Measurements from ENCODE around the gene OR52E6. TPM values are rescaled to one million over a fixed set of nuclear protein-coding genes. Genes with fewer than 3 reads are reported as not detected.

The OR52E6 gene
- polyA plus RNA-seq (2013): not detected in 2 replicates

- whole genome bisulfite sequencing (ENCODE audit: extremely low coverage, insufficient coverage, insufficient read length): no CpG with 5 or more reads among the region's 1 CpG
- Histone ChIP-seq H3K4me1 (ENCODE audit: control insufficient read depth in 1 of 2, insufficient read depth in 2 of 2, low read length in 2 of 2) (no peaks in the 10 kb centered on the region), H2AFZ (ENCODE audit: insufficient read depth, low read length, poor library complexity) (no peak within 1 kb of the TSS), H3K4ac (ENCODE audit: low read depth, low read length) (no peak within 1 kb of the TSS), H3K27ac (ENCODE audit: low read depth, low read length) (no peak within 1 kb of the TSS), H4K8ac (ENCODE audit: low read depth, low read length) (no peak within 1 kb of the TSS), H2BK12ac (ENCODE audit: low read length) (no peak within 1 kb of the TSS), H3K4me2 (ENCODE audit: low read length) (no peak within 1 kb of the TSS), H3K27me3 (ENCODE audit: insufficient read depth, low read length) (no peaks in the 10 kb centered on the region), H3K14ac (ENCODE audit: low read length) (no peak within 1 kb of the TSS), H3K79me1 (ENCODE audit: low read length) (no peaks in the 10 kb centered on the region), H4K12ac (ENCODE audit: low read depth, low read length) (no peak within 1 kb of the TSS), H3K9me3 (ENCODE audit: insufficient read depth, low read depth, low read length) (no peaks in the 10 kb centered on the region), H3K23ac (ENCODE audit: low read length) (no peak within 1 kb of the TSS), H2AK5ac (ENCODE audit: low read length) (no peak within 1 kb of the TSS), H3K4me3 (ENCODE audit: low read depth, low read length) (no peak within 1 kb of the TSS), H2BK120ac (ENCODE audit: insufficient read depth, low read length, poor library complexity) (no peak within 1 kb of the TSS), H4K91ac (ENCODE audit: low read depth, low read length) (no peak within 1 kb of the TSS), H3K18ac (ENCODE audit: low read length) (no peak within 1 kb of the TSS), H3K9ac (ENCODE audit: low read length) (peak within 1 kb of the TSS; percentile 40), H3K36me3 (ENCODE audit: control insufficient read depth in 1 of 2, insufficient read depth in 2 of 2, low read length in 2 of 2) (no peaks in the 10 kb centered on the region), H3K79me2 (ENCODE audit: control insufficient read depth, insufficient read depth, low read length, poor library complexity) (no peaks in the 10 kb centered on the region), H2BK5ac (ENCODE audit: low read depth, low read length, poor library complexity) (no peak within 1 kb of the TSS)
- no peak for DNase-seq
These were observed at the start of gene OR52E6 for GRCh38 chr11:5841797-5842196. Gene OR52E6, minus strand, starts transcription at chr11:5841897. Its CDS starts 0 bp downstream, at chr11:5841897.

DNA sequence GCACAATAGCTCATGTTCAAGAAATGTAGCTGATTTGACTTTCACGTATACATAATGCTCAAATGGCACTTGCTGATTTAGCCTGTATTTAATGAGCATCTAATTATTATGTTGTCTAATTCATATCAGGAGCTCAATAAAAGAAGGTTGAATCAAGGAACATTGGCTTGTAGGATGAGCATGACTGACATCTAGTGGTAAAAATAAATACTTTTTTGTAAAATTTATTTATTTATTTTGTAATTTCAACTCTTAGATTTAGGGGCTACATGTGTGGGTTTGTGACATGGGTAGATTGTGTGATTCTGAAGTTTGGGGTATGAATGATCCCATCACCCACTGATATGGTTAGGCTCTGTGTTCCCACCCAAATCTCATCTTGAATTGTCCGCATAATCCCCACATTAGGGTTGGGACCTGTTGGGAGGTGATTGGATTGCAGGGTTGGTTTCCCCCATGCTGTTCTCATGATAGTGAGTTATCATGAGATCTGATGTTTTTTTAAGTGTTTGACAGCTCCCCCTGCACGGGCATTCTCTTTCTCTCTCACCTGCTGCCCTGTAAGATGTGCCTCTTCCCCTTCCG lies 49.6 kb upstream of the OR52E6 start:
- no peak overlapping the region for H3K18ac ChIP-seq (ENCODE audit: low read length)
- H2BK5ac ChIP-seq (ENCODE audit: low read depth, low read length, poor library complexity): no peak overlapping the region
- no peak overlapping the region for H3K4ac ChIP-seq (ENCODE audit: low read depth, low read length)
- no peak overlapping the region for H2BK12ac ChIP-seq (ENCODE audit: low read length)
- DNase-seq: peak in 1 of 2 donors; percentile 40
- H2AK5ac ChIP-seq (ENCODE audit: low read length): no peak overlapping the region
- no peak overlapping the region for H2BK120ac ChIP-seq (ENCODE audit: insufficient read depth, low read length, poor library complexity)
- H3K79me2 ChIP-seq (ENCODE audit: control insufficient read depth, insufficient read depth, low read length, poor library complexity): no peaks in the 10 kb centered on the region
- H3K4me3 ChIP-seq (ENCODE audit: low read depth, low read length): no peak overlapping the region
- no peaks in the 10 kb centered on the region for H3K79me1 ChIP-seq (ENCODE audit: low read length)
- H4K12ac ChIP-seq (ENCODE audit: low read depth, low read length): no peak overlapping the region
- no peaks in the 10 kb centered on the region for H3K36me3 ChIP-seq (ENCODE audit: control insufficient read depth in 1 of 2, insufficient read depth in 2 of 2, low read length in 2 of 2)
- H3K14ac ChIP-seq (ENCODE audit: low read length): no peak overlapping the region
- H3K4me1 ChIP-seq (ENCODE audit: control insufficient read depth in 1 of 2, insufficient read depth in 2 of 2, low read length in 2 of 2): no peaks in the 10 kb centered on the region
- no CpG with 5 or more reads among the region's 4 CpGs for WGBS (ENCODE audit: extremely low coverage, insufficient coverage, insufficient read length)
- H4K8ac ChIP-seq (ENCODE audit: low read depth, low read length): no peak overlapping the region
- H3K27ac ChIP-seq (ENCODE audit: low read depth, low read length): no peak overlapping the region
- H3K23ac ChIP-seq (ENCODE audit: low read length): no peak overlapping the region
- H3K4me2 ChIP-seq (ENCODE audit: low read length): no peak overlapping the region
- H3K27me3 ChIP-seq (ENCODE audit: insufficient read depth, low read length): no peaks in the 10 kb centered on the region
- no peak overlapping the region for H3K9ac ChIP-seq (ENCODE audit: low read length)
- no peak overlapping the region for H4K91ac ChIP-seq (ENCODE audit: low read depth, low read length)
- no peak overlapping the region for H2AFZ ChIP-seq (ENCODE audit: insufficient read depth, low read length, poor library complexity)
- H3K9me3 ChIP-seq (ENCODE audit: insufficient read depth, low read depth, low read length): no peaks in the 10 kb centered on the region

DNA sequence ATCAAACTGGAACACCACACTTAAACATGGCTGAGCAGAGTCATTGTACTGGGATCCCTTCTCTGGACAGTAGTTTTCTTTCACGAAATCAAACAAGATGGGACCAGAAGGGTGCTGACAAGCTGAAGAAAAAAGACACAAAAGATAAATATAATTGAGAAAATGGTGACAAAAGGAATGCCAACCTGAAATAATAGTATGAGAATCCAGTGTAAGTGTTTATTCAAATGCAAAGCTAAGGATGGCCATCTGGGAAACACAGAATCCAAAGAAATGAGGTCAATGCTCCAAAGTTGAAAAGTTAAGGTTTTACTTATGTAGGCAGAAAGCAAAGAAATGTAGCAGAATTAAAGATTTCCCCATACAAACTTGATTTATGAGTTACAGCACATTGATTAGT lies 46.0 kb upstream of the OR52E6 start:
- Histone ChIP-seq H2BK12ac (ENCODE audit: low read length) (no peak overlapping the region), H4K12ac (ENCODE audit: low read depth, low read length) (no peak overlapping the region), H4K91ac (ENCODE audit: low read depth, low read length) (no peak overlapping the region), H2AFZ (ENCODE audit: insufficient read depth, low read length, poor library complexity) (no peak overlapping the region), H3K23ac (ENCODE audit: low read length) (no peak overlapping the region), H2AK5ac (ENCODE audit: low read length) (no peak overlapping the region), H3K79me2 (ENCODE audit: control insufficient read depth, insufficient read depth, low read length, poor library complexity) (no peaks in the 10 kb centered on the region), H3K18ac (ENCODE audit: low read length) (no peak overlapping the region), H3K79me1 (ENCODE audit: low read length) (no peaks in the 10 kb centered on the region), H3K27ac (ENCODE audit: low read depth, low read length) (no peak overlapping the region), H3K4me2 (ENCODE audit: low read length) (no peak overlapping the region), H3K4me3 (ENCODE audit: low read depth, low read length) (no peak overlapping the region), H3K4ac (ENCODE audit: low read depth, low read length) (no peak overlapping the region), H3K14ac (ENCODE audit: low read length) (no peak overlapping the region), H3K9ac (ENCODE audit: low read length) (no peak overlapping the region), H2BK120ac (ENCODE audit: insufficient read depth, low read length, poor library complexity) (no peak overlapping the region), H3K4me1 (ENCODE audit: control insufficient read depth in 1 of 2, insufficient read depth in 2 of 2, low read length in 2 of 2) (no peaks in the 10 kb centered on the region), H2BK5ac (ENCODE audit: low read depth, low read length, poor library complexity) (no peak overlapping the region), H3K36me3 (ENCODE audit: control insufficient read depth in 1 of 2, insufficient read depth in 2 of 2, low read length in 2 of 2) (no peaks in the 10 kb centered on the region), H4K8ac (ENCODE audit: low read depth, low read length) (no peak overlapping the region), H3K9me3 (ENCODE audit: insufficient read depth, low read depth, low read length) (no peaks in the 10 kb centered on the region), H3K27me3 (ENCODE audit: insufficient read depth, low read length) (no peaks in the 10 kb centered on the region)
- no peak for DNase-seq
- no CpG with 5 or more reads among the region's 1 CpG for WGBS (ENCODE audit: extremely low coverage, insufficient coverage, insufficient read length)

- no peak overlapping the region for H4K8ac ChIP-seq (ENCODE audit: low read depth, low read length)
- no peaks in the 10 kb centered on the region for H3K4me1 ChIP-seq (ENCODE audit: control insufficient read depth in 1 of 2, insufficient read depth in 2 of 2, low read length in 2 of 2)
- H3K27me3 ChIP-seq (ENCODE audit: insufficient read depth, low read length): no peaks in the 10 kb centered on the region
- no peaks in the 10 kb centered on the region for H3K79me1 ChIP-seq (ENCODE audit: low read length)
- no CpG with 5 or more reads among the region's 3 CpGs for WGBS (ENCODE audit: extremely low coverage, insufficient coverage, insufficient read length)
- H4K12ac ChIP-seq (ENCODE audit: low read depth, low read length): no peak overlapping the region
- no peak overlapping the region for H2BK12ac ChIP-seq (ENCODE audit: low read length)
- no peak overlapping the region for H4K91ac ChIP-seq (ENCODE audit: low read depth, low read length)
- no peaks in the 10 kb centered on the region for H3K79me2 ChIP-seq (ENCODE audit: control insufficient read depth, insufficient read depth, low read length, poor library complexity)
- no peak overlapping the region for H3K18ac ChIP-seq (ENCODE audit: low read length)
- H3K9me3 ChIP-seq (ENCODE audit: insufficient read depth, low read depth, low read length): no peaks in the 10 kb centered on the region
- H3K9ac ChIP-seq (ENCODE audit: low read length): no peak overlapping the region
- H2BK120ac ChIP-seq (ENCODE audit: insufficient read depth, low read length, poor library complexity): no peak overlapping the region
- no peak overlapping the region for H3K23ac ChIP-seq (ENCODE audit: low read length)
- H3K27ac ChIP-seq (ENCODE audit: low read depth, low read length): no peak overlapping the region
- H3K4me3 ChIP-seq (ENCODE audit: low read depth, low read length): no peak overlapping the region
- no peaks in the 10 kb centered on the region for H3K36me3 ChIP-seq (ENCODE audit: control insufficient read depth in 1 of 2, insufficient read depth in 2 of 2, low read length in 2 of 2)
- no peak for DNase-seq
- H3K4ac ChIP-seq (ENCODE audit: low read depth, low read length): no peak overlapping the region
- no peak overlapping the region for H2AK5ac ChIP-seq (ENCODE audit: low read length)
- H3K4me2 ChIP-seq (ENCODE audit: low read length): no peak overlapping the region
- H2AFZ ChIP-seq (ENCODE audit: insufficient read depth, low read length, poor library complexity): no peak overlapping the region
- H3K14ac ChIP-seq (ENCODE audit: low read length): no peak overlapping the region
- H2BK5ac ChIP-seq (ENCODE audit: low read depth, low read length, poor library complexity): no peak overlapping the region
These were observed 45.5 kb upstream of the OR52E6 start for GRCh38 chr11:5887172-5887571.

Data from trophoblast cell (in vitro differentiated cells and primary cell).